Measurements from ENCODE around the gene SEMA6D. TPM values are rescaled to one million over a fixed set of nuclear protein-coding genes. Genes with fewer than 3 reads are reported as not detected.
A peak's percentile ranks its signal among the peaks of the same experiment; 100 is the strongest.

The SEMA6D gene
- total and polyA plus RNA-seq, 2 donors from 2014 or later, result 12.9 to 16.9 TPM

- Histone ChIP-seq H3K27ac (ENCODE audit: low read depth in 2 of 2, low read length in 2 of 2) (peak overlapping the region in 1 of 2 donors; percentile 52), H3K4me1 (ENCODE audit: control insufficient read depth in 2 of 3, insufficient read depth in 2 of 3, low read depth in 1 of 3, low read length in 3 of 3) (peaks cover 0 to 7% (median 0%) of the 10 kb centered on the region in 3 donors), H3K4me3 (ENCODE audit: low read length in 3 of 3) (no peak overlapping the region), H3K27me3 (ENCODE audit: control insufficient read depth, insufficient read depth, low read length) (no peaks in the 10 kb centered on the region), H3K9ac (ENCODE audit: low read length in 3 of 3) (no peak overlapping the region), H3K9me3 (ENCODE audit: control insufficient read depth in 2 of 3, insufficient read depth in 1 of 3, low read length in 3 of 3) (no peaks in the 10 kb centered on the region), H3K36me3 (ENCODE audit: control insufficient read depth in 2 of 3, insufficient read depth in 3 of 3, low read length in 3 of 3) (no peaks in the 10 kb centered on the region)
- TF ChIP-seq, protein P1, sequence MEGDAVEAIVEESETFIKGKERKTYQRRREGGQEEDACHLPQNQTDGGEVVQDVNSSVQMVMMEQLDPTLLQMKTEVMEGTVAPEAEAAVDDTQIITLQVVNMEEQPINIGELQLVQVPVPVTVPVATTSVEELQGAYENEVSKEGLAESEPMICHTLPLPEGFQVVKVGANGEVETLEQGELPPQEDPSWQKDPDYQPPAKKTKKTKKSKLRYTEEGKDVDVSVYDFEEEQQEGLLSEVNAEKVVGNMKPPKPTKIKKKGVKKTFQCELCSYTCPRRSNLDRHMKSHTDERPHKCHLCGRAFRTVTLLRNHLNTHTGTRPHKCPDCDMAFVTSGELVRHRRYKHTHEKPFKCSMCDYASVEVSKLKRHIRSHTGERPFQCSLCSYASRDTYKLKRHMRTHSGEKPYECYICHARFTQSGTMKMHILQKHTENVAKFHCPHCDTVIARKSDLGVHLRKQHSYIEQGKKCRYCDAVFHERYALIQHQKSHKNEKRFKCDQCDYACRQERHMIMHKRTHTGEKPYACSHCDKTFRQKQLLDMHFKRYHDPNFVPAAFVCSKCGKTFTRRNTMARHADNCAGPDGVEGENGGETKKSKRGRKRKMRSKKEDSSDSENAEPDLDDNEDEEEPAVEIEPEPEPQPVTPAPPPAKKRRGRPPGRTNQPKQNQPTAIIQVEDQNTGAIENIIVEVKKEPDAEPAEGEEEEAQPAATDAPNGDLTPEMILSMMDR (IDR thresholded peaks at IDR 0.05; ENCODE audit: borderline replicate concordance, extremely low read depth, insufficient read depth), result no peak
- FAIRE-seq, result no peak
- DNase-seq, result no peak
- intact Hi-C loops (cut with DNase I), result no loop called here
Measured at GRCh38 chr15:47820747-47821319, 103.5 kb downstream of the SEMA6D start.

DNA sequence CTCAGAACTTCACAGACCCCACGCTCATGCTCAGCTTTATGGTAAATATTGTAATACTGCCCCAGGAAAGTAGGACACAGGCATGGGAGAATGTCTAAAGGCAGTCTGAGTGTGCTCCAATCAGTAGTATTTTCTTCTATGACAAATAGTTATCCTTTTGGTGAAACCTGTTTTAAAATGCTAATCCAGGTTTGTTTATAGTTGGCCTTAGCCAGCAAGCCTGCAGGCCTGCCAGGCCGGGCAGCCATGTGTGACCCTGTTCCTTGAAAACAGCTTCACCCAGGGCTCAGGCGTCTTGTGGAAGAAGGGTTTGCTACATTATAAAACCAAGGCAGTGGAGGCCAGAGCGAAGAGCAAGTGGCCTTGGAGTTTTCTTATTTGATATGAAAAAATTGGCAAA is 104.7 kb downstream of the SEMA6D start:
- no peak overlapping the region for H3K4me3 ChIP-seq (ENCODE audit: low read length in 3 of 3)
- no peaks in the 10 kb centered on the region for H3K9me3 ChIP-seq (ENCODE audit: control insufficient read depth in 2 of 3, insufficient read depth in 1 of 3, low read length in 3 of 3)
- no peaks in the 10 kb centered on the region for H3K36me3 ChIP-seq (ENCODE audit: control insufficient read depth in 2 of 3, insufficient read depth in 3 of 3, low read length in 3 of 3)
- peak overlapping the region; percentile 52 to 53 for H3K27ac ChIP-seq (ENCODE audit: low read depth in 2 of 2, low read length in 2 of 2)
- no peak overlapping the region for H3K9ac ChIP-seq (ENCODE audit: low read length in 3 of 3)
- TF ChIP-seq, protein P1 (IDR thresholded peaks at IDR 0.05; ENCODE audit: borderline replicate concordance, extremely low read depth, insufficient read depth), result no peak
- FAIRE-seq (peak; percentile 65), DNase-seq (peak; percentile 53 to 89 (median 69))
- peaks cover 0 to 7% (median 0%) of the 10 kb centered on the region in 3 donors for H3K4me1 ChIP-seq (ENCODE audit: control insufficient read depth in 2 of 3, insufficient read depth in 2 of 3, low read depth in 1 of 3, low read length in 3 of 3)
- intact Hi-C loops (cut with DNase I), result no loop called here
- no peaks in the 10 kb centered on the region for H3K27me3 ChIP-seq (ENCODE audit: control insufficient read depth, insufficient read depth, low read length)
